OCI-LY3 (cell line): ENCODE measurements around the gene RBM17.

Source experiments
- EZH2phosphoT487 ChIP-seq: fragments of 200-600 bp; shearing (Covaris generic); IDR thresholded peaks from 2 replicates; pipeline ENCODE4 v1.6.1; 2018; ENCODE audit warnings: antibody characterized with exemption, mixed run types, low read depth
- TF ChIP-seq, protein P1 (sequence below): fragments of 200-600, 300-600 bp; sonication (generic); IDR thresholded peaks from 2 replicates; pipeline ENCODE4 v1.5.1; 2014; ENCODE audit warnings: antibody characterized with exemption, low read length, low read depth

DNA sequence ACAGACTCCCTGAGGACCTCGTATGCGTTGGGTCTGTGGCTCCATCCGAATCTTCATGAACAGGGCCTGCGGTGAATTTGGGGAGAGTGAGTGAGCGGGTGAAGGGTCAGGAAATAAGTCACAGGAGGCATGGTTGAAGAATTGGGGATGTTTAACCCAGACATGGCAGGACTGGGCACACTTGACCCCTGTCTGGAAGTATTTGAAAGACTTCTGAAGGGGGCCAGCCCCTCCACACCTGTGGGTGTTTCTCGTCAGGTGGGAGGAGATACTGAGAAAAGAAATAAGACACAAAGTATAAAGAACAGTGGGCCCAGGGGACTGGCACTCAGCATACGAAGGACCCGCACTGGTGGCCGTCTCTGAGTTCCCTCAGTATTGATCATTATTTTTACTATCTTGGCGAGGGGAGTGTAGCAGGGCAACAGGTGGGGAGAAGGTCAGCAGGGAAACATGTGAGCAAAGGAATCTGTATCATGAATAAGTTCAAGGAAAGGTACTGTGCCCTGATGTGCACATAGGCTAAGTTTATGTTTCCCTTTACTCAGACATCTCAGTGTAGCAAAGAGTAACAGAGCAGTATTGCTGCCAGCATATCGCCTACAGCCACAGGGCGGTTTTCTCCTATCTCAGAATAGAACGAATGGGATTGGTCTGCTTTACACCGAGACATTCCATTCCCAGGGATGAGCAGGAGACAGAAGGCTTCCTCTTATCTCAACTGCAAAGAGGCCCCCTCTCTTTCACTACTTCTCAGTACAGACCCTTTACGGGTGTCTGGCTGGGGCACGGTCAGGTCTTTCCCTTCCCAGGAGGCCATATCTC, 75.6 kb downstream of the RBM17 start:
- TF ChIP-seq, protein P1, sequence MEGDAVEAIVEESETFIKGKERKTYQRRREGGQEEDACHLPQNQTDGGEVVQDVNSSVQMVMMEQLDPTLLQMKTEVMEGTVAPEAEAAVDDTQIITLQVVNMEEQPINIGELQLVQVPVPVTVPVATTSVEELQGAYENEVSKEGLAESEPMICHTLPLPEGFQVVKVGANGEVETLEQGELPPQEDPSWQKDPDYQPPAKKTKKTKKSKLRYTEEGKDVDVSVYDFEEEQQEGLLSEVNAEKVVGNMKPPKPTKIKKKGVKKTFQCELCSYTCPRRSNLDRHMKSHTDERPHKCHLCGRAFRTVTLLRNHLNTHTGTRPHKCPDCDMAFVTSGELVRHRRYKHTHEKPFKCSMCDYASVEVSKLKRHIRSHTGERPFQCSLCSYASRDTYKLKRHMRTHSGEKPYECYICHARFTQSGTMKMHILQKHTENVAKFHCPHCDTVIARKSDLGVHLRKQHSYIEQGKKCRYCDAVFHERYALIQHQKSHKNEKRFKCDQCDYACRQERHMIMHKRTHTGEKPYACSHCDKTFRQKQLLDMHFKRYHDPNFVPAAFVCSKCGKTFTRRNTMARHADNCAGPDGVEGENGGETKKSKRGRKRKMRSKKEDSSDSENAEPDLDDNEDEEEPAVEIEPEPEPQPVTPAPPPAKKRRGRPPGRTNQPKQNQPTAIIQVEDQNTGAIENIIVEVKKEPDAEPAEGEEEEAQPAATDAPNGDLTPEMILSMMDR, result no peak
- no peak for TF ChIP-seq EZH2phosphoT487
